ENCODE measurements around the gene ENTPD8. TPM values are rescaled to one million over a fixed set of nuclear protein-coding genes. Genes with fewer than 3 reads are reported as not detected.

Gene ENTPD8
- total and polyA plus RNA-seq, 10 of the 15 experiments (the other 5 are each of a cell fraction or from before 2014, with no cell fraction given) = not detected

DNA sequence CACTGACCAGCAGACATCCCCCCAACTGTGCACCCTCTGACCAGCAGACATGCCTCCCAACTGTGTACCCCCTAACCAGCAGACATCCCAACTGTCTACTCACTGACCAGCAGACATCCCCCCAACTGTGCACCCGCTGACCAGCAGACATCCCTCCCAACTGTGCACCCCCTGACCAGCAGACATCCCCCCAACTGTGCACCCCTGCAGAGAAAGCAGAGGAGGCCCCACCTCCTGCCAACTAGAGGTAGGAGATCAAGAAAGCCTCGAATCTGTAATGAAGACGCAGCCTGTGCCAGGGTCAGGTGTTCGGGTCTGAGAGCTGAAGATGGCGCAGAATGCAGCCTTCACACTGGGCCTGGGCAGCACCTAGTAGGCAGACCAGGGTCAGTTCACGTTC is 47.7 kb upstream of the ENTPD8 start:
- WGBS (ENCODE audit: insufficient coverage, insufficient replicate concordance, low lambda C conversion rate, missing lambda C conversion rate) = 28% methylated on average over 6 of the region's 6 CpGs
- CTCF ChIA-PET = no interaction called here
- POLR2A ChIA-PET = no interaction called here

More for the DNA sequence above, 47.7 kb upstream of the ENTPD8 start:
- Histone ChIP-seq H3K27me3 (replicated peaks in 1 of 2; ENCODE audit: control insufficient read depth in 2 of 2, insufficient read depth in 2 of 2, low read length in 1 of 2) (no peaks in the 10 kb centered on the region), H3K4me1 (ENCODE audit: control insufficient read depth, insufficient read depth, low read length) (no peaks in the 10 kb centered on the region), H3K27ac (ENCODE audit: control insufficient read depth, insufficient read depth) (no peak overlapping the region), H3K9ac (ENCODE audit: control insufficient read depth, insufficient read depth, low read length) (no peak overlapping the region), H3K4me2 (ENCODE audit: control insufficient read depth, insufficient read depth) (no peak overlapping the region), H2AFZ (ENCODE audit: control insufficient read depth, low read depth, low read length) (no peak overlapping the region), H3K79me2 (ENCODE audit: control insufficient read depth, insufficient read depth, low read length) (no peaks in the 10 kb centered on the region), H3K4me3 (no peak overlapping the region), H3K9me3 (replicated peaks; ENCODE audit: control insufficient read depth, insufficient read depth, low read length) (no peaks in the 10 kb centered on the region), H3K36me3 (ENCODE audit: control insufficient read depth in 2 of 2, insufficient read depth in 2 of 2, low read length in 1 of 2) (no peaks in the 10 kb centered on the region), H4K20me1 (ENCODE audit: control insufficient read depth, insufficient read depth) (no peaks in the 10 kb centered on the region)
- ChIA-PET RAD21 (ENCODE audit: unreplicated experiment) (no interaction called here), SMC1A (ENCODE audit: uncharacterized antibody, unreplicated experiment) (no interaction called here)
- TF ChIP-seq USF1 (IDR thresholded peaks at IDR 0.05; ENCODE audit: borderline replicate concordance, extremely low read length, insufficient read depth, low read depth, low read length) (no peak), NBN (IDR thresholded peaks at IDR 0.05) (no peak), RELA (IDR thresholded peaks at IDR 0.05; ENCODE audit: borderline replicate concordance, partially characterized antibody) (no peak), EZH2 (IDR thresholded peaks at IDR 0.05; ENCODE audit: borderline replicate concordance, control insufficient read depth, low read depth, low read length) (no peak), CBX3 (IDR thresholded peaks at IDR 0.05; ENCODE audit: borderline replicate concordance, low read depth) (no peak), RB1 (IDR thresholded peaks at IDR 0.05; ENCODE audit: borderline replicate concordance) (no peak), NR2C1 (IDR thresholded peaks at IDR 0.05) (no peak), EP300 (IDR thresholded peaks at IDR 0.05; ENCODE audit: borderline replicate concordance in 1 of 2, control insufficient read depth in 1 of 2, low read depth in 2 of 2, low read length in 2 of 2) (no peak), CBX5 (IDR thresholded peaks at IDR 0.05; ENCODE audit: low read depth) (no peak), POLR2AphosphoS2 (IDR thresholded peaks at IDR 0.05; ENCODE audit: low read depth, low read length) (no peak), STAT1 (conservative IDR thresholded peaks at IDR 0.05) (no peak), PAX5 (IDR thresholded peaks at IDR 0.05; ENCODE audit: borderline replicate concordance, low read depth, low read length) (no peak), ZNF384 (IDR thresholded peaks at IDR 0.05; ENCODE audit: borderline replicate concordance, low read depth, low read length) (no peak), DPF2 (IDR thresholded peaks at IDR 0.05) (no peak), NR2F1 (conservative IDR thresholded peaks at IDR 0.05) (no peak), ZNF217 (IDR thresholded peaks at IDR 0.05) (no peak), MTA3 (IDR thresholded peaks at IDR 0.05; ENCODE audit: borderline replicate concordance, low read length) (no peak)
- TF ChIP-seq, protein P1, sequence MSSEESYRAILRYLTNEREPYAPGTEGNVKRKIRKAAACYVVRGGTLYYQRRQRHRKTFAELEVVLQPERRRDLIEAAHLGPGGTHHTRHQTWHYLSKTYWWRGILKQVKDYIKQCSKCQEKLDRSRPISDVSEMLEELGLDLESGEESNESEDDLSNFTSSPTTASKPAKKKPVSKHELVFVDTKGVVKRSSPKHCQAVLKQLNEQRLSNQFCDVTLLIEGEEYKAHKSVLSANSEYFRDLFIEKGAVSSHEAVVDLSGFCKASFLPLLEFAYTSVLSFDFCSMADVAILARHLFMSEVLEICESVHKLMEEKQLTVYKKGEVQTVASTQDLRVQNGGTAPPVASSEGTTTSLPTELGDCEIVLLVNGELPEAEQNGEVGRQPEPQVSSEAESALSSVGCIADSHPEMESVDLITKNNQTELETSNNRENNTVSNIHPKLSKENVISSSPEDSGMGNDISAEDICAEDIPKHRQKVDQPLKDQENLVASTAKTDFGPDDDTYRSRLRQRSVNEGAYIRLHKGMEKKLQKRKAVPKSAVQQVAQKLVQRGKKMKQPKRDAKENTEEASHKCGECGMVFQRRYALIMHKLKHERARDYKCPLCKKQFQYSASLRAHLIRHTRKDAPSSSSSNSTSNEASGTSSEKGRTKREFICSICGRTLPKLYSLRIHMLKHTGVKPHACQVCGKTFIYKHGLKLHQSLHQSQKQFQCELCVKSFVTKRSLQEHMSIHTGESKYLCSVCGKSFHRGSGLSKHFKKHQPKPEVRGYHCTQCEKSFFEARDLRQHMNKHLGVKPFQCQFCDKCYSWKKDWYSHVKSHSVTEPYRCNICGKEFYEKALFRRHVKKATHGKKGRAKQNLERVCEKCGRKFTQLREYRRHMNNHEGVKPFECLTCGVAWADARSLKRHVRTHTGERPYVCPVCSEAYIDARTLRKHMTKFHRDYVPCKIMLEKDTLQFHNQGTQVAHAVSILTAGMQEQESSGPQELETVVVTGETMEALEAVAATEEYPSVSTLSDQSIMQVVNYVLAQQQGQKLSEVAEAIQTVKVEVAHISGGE (CRISPR knock-in tag; IDR thresholded peaks at IDR 0.05) = no peak
- TF ChIP-seq, protein P2, sequence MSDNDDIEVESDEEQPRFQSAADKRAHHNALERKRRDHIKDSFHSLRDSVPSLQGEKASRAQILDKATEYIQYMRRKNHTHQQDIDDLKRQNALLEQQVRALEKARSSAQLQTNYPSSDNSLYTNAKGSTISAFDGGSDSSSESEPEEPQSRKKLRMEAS (IDR thresholded peaks at IDR 0.05; ENCODE audit: low read depth, low read length) = no peak
- TF ChIP-seq, protein P3, sequence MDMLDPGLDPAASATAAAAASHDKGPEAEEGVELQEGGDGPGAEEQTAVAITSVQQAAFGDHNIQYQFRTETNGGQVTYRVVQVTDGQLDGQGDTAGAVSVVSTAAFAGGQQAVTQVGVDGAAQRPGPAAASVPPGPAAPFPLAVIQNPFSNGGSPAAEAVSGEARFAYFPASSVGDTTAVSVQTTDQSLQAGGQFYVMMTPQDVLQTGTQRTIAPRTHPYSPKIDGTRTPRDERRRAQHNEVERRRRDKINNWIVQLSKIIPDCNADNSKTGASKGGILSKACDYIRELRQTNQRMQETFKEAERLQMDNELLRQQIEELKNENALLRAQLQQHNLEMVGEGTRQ (IDR thresholded peaks at IDR 0.05; ENCODE audit: borderline replicate concordance, low read depth, low read length) = no peak
- no peak for DNase-seq (ENCODE audit: low read depth, low spot score)
- FAIRE-seq = no peak
- ATAC-seq = no peak
- in situ Hi-C loops (cut with MboI) = no loop called here
- BruUV-seq (replicated peaks) = no TSS peak
- intact Hi-C loops (cut with micrococcal nuclease; ENCODE audit: unreplicated experiment) = no loop called here
